Esophagus squamous epithelium (tissue), 4 donors: ENCODE results near the gene RHOD.

Experiments
- POLR2A ChIP-seq, 4 donors: fragments of 450-650 bp; IDR thresholded peaks; one replicate each; pipeline ENCODE4 v1.6.1; 2017; ENCODE audit warnings: antibody characterized with exemption in 4 of 4, mild to moderate bottlenecking in 4 of 4, moderate library complexity in 3 of 4
- TF ChIP-seq, protein P1 (sequence below), 6 experiments: fragments of 450-650 bp in 4 of 6; fragments of 200-600 bp in 2 of 6; sonication (generic) in 2 of 6; IDR thresholded peaks; one replicate each; pipeline ENCODE4 v1.5.1; 2016 to 2019; ENCODE audit warnings: antibody characterized with exemption in 6 of 6, mild to moderate bottlenecking in 4 of 6, moderate library complexity in 4 of 6

DNA sequence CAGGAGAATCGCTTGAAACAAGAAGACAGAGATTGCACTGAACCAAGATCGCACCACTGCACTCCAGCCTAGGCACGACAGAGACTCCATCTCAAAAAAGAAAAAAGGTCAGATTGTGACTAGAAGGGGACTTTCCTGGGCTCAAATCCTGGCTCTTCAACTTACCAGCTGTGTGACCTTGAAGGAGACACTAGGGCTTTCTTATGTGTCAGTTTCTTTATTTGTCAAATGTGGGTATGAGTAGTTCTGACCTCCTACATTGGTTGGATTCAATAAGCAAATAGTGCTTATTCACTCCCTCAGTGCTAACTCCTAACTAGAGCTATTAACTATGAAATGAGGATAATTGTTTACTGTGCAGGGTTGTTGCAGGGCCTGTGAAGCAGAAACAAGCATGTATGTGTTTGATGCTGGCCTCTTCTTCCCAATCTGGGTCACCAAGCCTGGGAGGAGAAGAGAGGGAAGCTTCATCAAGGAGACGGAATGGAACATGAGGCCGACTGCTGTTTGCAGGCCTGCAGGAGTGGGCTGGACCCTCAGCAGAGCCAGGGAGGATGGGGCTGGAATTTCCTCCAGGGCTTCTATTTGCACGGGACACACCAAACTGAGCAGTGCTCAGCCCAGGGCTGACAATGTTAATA is 22.5 kb downstream of the RHOD start:
- TF ChIP-seq POLR2A (IDR thresholded peaks at IDR 0.05) = no peak
- TF ChIP-seq, protein P1, sequence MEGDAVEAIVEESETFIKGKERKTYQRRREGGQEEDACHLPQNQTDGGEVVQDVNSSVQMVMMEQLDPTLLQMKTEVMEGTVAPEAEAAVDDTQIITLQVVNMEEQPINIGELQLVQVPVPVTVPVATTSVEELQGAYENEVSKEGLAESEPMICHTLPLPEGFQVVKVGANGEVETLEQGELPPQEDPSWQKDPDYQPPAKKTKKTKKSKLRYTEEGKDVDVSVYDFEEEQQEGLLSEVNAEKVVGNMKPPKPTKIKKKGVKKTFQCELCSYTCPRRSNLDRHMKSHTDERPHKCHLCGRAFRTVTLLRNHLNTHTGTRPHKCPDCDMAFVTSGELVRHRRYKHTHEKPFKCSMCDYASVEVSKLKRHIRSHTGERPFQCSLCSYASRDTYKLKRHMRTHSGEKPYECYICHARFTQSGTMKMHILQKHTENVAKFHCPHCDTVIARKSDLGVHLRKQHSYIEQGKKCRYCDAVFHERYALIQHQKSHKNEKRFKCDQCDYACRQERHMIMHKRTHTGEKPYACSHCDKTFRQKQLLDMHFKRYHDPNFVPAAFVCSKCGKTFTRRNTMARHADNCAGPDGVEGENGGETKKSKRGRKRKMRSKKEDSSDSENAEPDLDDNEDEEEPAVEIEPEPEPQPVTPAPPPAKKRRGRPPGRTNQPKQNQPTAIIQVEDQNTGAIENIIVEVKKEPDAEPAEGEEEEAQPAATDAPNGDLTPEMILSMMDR (IDR thresholded peaks at IDR 0.05) = no peak
